Endothelial cell of umbilical vein (primary cell): ENCODE data around the gene LIPJ.

ENCODE experiments used
- CTCF ChIP-seq, 2 donors: IDR thresholded peaks; 1 replicate in 1 of 2; 2 replicates in 1 of 2; pipeline ENCODE4 v1.5.1; 2011; ENCODE audit warnings: low read length in 2 of 2, mild to moderate bottlenecking in 2 of 2, moderate library complexity in 2 of 2, control low read depth in 1 of 2, inconsistent platforms in 1 of 2, low read depth in 1 of 2; ENCODE audit not compliant: insufficient read depth in 1 of 2; ENCODE audit errors: extremely low read depth in 1 of 2
- MYC ChIP-seq: IDR thresholded peaks from one replicate; pipeline ENCODE4 v1.6.1; 2011; ENCODE audit warnings: mild to moderate bottlenecking, low read depth, low read length
- POLR2A ChIP-seq: IDR thresholded peaks from 2 replicates; pipeline ENCODE4 v1.6.1; 2012; ENCODE audit warnings: low read depth, mild to moderate bottlenecking, control low read depth, low read length
- POLR2AphosphoS5 ChIP-seq: IDR thresholded peaks from 2 replicates; pipeline ENCODE4 v1.6.1; 2012; ENCODE audit warnings: low read depth, mild to moderate bottlenecking, control low read depth, low read length, moderate library complexity; ENCODE audit not compliant: insufficient read depth

GRCh38 chr10:88557256-88557655 lies 29.3 kb upstream of the LIPJ start:
- no peak for TF ChIP-seq CTCF (IDR thresholded peaks at IDR 0.05; ENCODE audit: extremely low read depth in 1 of 2, insufficient read depth in 1 of 2, low read depth in 1 of 2, low read length in 2 of 2)
- no peak for TF ChIP-seq MYC
- no peak for TF ChIP-seq POLR2A
- no peak for TF ChIP-seq POLR2AphosphoS5
